Lung (tissue), 12 donors: Measurements from ENCODE around the gene CEP76. TPM values are rescaled to one million over a fixed set of nuclear protein-coding genes. Genes with fewer than 3 reads are reported as not detected.

Source experiments
- ATAC-seq: fragments of 200-7000 bp; cut with Tn5 transposase; one replicate; pipeline ENCODE4 v1.9.1; 2020; ENCODE audit warnings: moderate number of reproducible peaks; ENCODE audit not compliant: insufficient read depth, low FRiP score
- DNase-seq, 3 donors: peaks; one replicate each; pipeline ENCODE4 v3.0.0-alpha.2; 2013 to 2017
- H3K27ac ChIP-seq, 2 donors: one replicate each; pipeline ENCODE4 v1.5.1; 2013; ENCODE audit warnings: mild to moderate bottlenecking in 2 of 2, moderate library complexity in 2 of 2, control low read depth in 1 of 2, inconsistent platforms in 1 of 2, low read depth in 1 of 2, low read length in 1 of 2
- H3K27me3 ChIP-seq, 3 donors: one replicate each; pipeline ENCODE4 v1.5.1; 2013; ENCODE audit warnings: low read length in 2 of 3; ENCODE audit not compliant: control insufficient read depth in 3 of 3, insufficient read depth in 3 of 3
- H3K36me3 ChIP-seq, 4 donors: one replicate each; pipeline ENCODE4 v1.5.1; 2013; ENCODE audit warnings: low read length in 4 of 4, mild to moderate bottlenecking in 1 of 4, moderate library complexity in 1 of 4; ENCODE audit not compliant: control insufficient read depth in 4 of 4, insufficient read depth in 4 of 4
- H3K4me1 ChIP-seq, 5 donors: one replicate each; pipeline ENCODE4 v1.5.1; 2013; ENCODE audit warnings: low read length in 5 of 5, mild to moderate bottlenecking in 2 of 5, moderate library complexity in 1 of 5; ENCODE audit not compliant: control insufficient read depth in 5 of 5, insufficient read depth in 5 of 5
- H3K4me3 ChIP-seq: one replicate; pipeline ENCODE4 v1.5.1; 2013; ENCODE audit warnings: mild to moderate bottlenecking, control low read depth, moderate library complexity
- H3K9ac ChIP-seq, 2 donors: one replicate each; pipeline ENCODE4 v1.5.1; 2013; ENCODE audit warnings: low read length in 2 of 2, control low read depth in 1 of 2; ENCODE audit not compliant: insufficient read depth in 1 of 2
- H3K9me3 ChIP-seq, 4 donors: one replicate each; pipeline ENCODE4 v1.5.1; 2013; ENCODE audit warnings: low read length in 3 of 4, mild to moderate bottlenecking in 1 of 4, moderate library complexity in 1 of 4; ENCODE audit not compliant: control insufficient read depth in 4 of 4, insufficient read depth in 3 of 4
- WGBS, 2 donors: extraction: QIAGEN DNeasy Blood & Tissue Kit; methylation state at CpG; one replicate each; pipeline ENCODE4 v1.1.7; 2013; 5-methylcytosine and 5-hydroxymethylcytosine counted together
- polyA plus RNA-seq, 2 donors: library from polyadenylated mRNA; stranded (reverse); fragments of 200-250 nt; gene quantifications; one replicate each; pipeline ENCODE4 v1.2.1, GENCODE V29; 2013
- total RNA-seq, 2 donors: library from RNA; depleted of rRNA in 1 of 2; stranded (reverse); fragments of >200 nt in 1 of 2; gene quantifications; one replicate each; pipeline ENCODE4 v1.2.1, GENCODE V29; 2014 to 2021
- TF ChIP-seq, protein P1 (sequence below): IDR thresholded peaks from 2 replicates; pipeline ENCODE4 v1.5.1; 2012; ENCODE audit warnings: mild to moderate bottlenecking; ENCODE audit errors: control extremely low read depth, extremely low read depth
- donor health status: control.
- donor health status: control.
- donor health status: Bipolar disorder and iron deficiency.
- donor health status: healthy.
- donor health status: DM: yes; HTN: yes; CAD: no.

CEP76 gene
- total and polyA plus RNA-seq, 4 donors, result 3.0 to 10.4 (median 3.9) TPM

DNA sequence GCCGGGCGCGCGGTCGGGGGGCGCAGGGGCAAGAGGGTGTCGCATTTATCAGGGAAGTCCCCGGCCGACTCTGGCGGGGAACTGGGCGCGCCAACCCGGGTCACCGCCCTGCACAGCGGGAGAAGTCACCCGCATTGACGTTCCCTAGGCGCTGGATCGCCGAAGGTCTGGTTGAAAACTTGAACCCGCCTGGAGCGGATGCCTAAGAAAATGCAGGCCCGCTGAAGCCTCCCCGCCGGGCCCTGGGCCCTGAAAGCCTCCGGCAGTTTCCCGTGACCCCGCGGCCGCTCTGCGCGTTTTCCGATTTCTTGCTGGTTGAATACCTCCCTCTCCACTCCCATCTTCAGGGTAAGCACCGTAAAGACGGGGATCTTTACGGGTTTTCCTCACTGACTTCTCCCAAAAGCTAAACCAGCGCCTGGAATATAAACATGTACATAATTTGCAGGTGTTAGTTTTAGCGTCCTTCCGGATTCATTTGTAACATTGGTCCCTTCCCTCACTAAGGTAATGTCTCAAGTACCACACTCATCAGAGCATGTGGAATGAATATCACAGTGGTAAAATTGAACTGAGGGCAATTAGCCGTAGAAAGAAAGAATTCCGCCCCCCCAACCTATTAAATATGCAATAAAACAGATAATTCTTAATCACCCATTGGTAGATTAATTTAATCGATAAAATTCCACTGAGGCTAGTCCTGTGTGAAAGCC is 43.9 kb downstream of the CEP76 start:
- H3K36me3 ChIP-seq, result peaks cover 0 to 2% (median 0%) of the 10 kb centered on the region in 4 donors
- TF ChIP-seq, protein P1, sequence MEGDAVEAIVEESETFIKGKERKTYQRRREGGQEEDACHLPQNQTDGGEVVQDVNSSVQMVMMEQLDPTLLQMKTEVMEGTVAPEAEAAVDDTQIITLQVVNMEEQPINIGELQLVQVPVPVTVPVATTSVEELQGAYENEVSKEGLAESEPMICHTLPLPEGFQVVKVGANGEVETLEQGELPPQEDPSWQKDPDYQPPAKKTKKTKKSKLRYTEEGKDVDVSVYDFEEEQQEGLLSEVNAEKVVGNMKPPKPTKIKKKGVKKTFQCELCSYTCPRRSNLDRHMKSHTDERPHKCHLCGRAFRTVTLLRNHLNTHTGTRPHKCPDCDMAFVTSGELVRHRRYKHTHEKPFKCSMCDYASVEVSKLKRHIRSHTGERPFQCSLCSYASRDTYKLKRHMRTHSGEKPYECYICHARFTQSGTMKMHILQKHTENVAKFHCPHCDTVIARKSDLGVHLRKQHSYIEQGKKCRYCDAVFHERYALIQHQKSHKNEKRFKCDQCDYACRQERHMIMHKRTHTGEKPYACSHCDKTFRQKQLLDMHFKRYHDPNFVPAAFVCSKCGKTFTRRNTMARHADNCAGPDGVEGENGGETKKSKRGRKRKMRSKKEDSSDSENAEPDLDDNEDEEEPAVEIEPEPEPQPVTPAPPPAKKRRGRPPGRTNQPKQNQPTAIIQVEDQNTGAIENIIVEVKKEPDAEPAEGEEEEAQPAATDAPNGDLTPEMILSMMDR, result no peak
- ATAC-seq, result peak; percentile 42
- DNase-seq, result peak; percentile 42 to 47 (median 44)
- peak overlapping the region; percentile 95 for H3K27ac ChIP-seq
- no peaks in the 10 kb centered on the region for H3K27me3 ChIP-seq
- WGBS, 2 donors, result 13 to 21% methylated on average over 42 of the region's 42 CpGs
- H3K9me3 ChIP-seq, result peaks cover 0 to 4% (median 0%) of the 10 kb centered on the region in 4 donors
- H3K4me1 ChIP-seq, result peaks cover 0 to 12% (median 2%) of the 10 kb centered on the region in 5 donors
- H3K9ac ChIP-seq, result peak overlapping the region in 1 of 2 donors; percentile 53
- peak overlapping the region; percentile 90 for H3K4me3 ChIP-seq

GRCh38 chr18:12657684-12658425 is 44.7 kb downstream of the CEP76 start, which contains the start of gene SPIRE1:
Gene SPIRE1, minus strand, starts transcription at chr18:12658107. Its CDS starts 241 bp downstream, at chr18:12657866.
- Histone ChIP-seq H3K36me3 (peaks cover 0 to 2% (median 0%) of the 10 kb centered on the region in 4 donors), H3K9ac (peak within 1 kb of the TSS; percentile 77 to 96), H3K4me1 (peaks cover 0 to 12% (median 7%) of the 10 kb centered on the region in 5 donors), H3K9me3 (peaks cover 0 to 4% (median 0%) of the 10 kb centered on the region in 4 donors), H3K27me3 (no peaks in the 10 kb centered on the region), H3K4me3 (peak within 1 kb of the TSS; percentile 90), H3K27ac (peak within 1 kb of the TSS; percentile 95)
- ATAC-seq, result peak; percentile 76
- WGBS, 2 donors, result 1% methylated on average over 54 to 112 of the region's 112 CpGs
- TF ChIP-seq, protein P1, result no peak
- peak; percentile 65 to 81 (median 77) for DNase-seq

- Histone ChIP-seq H3K9me3 (peaks cover 0 to 4% (median 0%) of the 10 kb centered on the region in 4 donors), H3K27ac (peak overlapping the region; percentile 95), H3K36me3 (peaks cover 0 to 2% (median 0%) of the 10 kb centered on the region in 4 donors), H3K9ac (peak overlapping the region; percentile 77 to 96), H3K4me3 (peak overlapping the region; percentile 90), H3K27me3 (no peaks in the 10 kb centered on the region), H3K4me1 (peaks cover 0 to 12% (median 8%) of the 10 kb centered on the region in 5 donors)
- DNase-seq (peak; percentile 59 to 73 (median 67)), ATAC-seq (peak; percentile 43)
- TF ChIP-seq, protein P1, result no peak
- WGBS, 2 donors, result 1% methylated on average over 50 to 89 of the region's 89 CpGs
Measured at GRCh38 chr18:12656938-12657683, 45.4 kb downstream of the CEP76 start.
